SK-N-SH treated with all-trans-retinoic acid at 6 μM for 48 hours (cell line): Measurements from ENCODE around the gene GRID1.

ENCODE experiments used
- ATAC-seq: fragments of 200-7000 bp; cut with Tn5 transposase; 3 replicates; pipeline ENCODE4 v1.9.1; 2020; ENCODE audit warnings: mild to moderate bottlenecking, moderate library complexity
- BACH2 ChIP-seq: fragments of 250-450 bp; sonication (Bioruptor Pico); IDR thresholded peaks from 2 replicates; pipeline ENCODE4 v1.9.0; 2021; ENCODE audit warnings: mild to moderate bottlenecking, borderline replicate concordance
- ESRRG ChIP-seq: fragments of 250-450 bp; sonication (Bioruptor Pico); IDR thresholded peaks from 2 replicates; pipeline ENCODE4 v1.6.1; 2021; ENCODE audit warnings: mild to moderate bottlenecking
- GLIS3 ChIP-seq: fragments of 250-450 bp; sonication (Bioruptor Pico); IDR thresholded peaks from 2 replicates; pipeline ENCODE4 v1.5.0; 2020; ENCODE audit warnings: mild to moderate bottlenecking, moderate library complexity
- ISL1 ChIP-seq: fragments of 250-450 bp; sonication (Bioruptor Pico); IDR thresholded peaks from 2 replicates; pipeline ENCODE4 v2.1.2; 2022; ENCODE audit warnings: mild to moderate bottlenecking, moderate library complexity
- OSR1 ChIP-seq: fragments of 250-450 bp; sonication (Bioruptor Pico); IDR thresholded peaks from 2 replicates; pipeline ENCODE4 v1.8.0; 2022; ENCODE audit warnings: moderate library complexity, mild to moderate bottlenecking, inconsistent platforms
- PPARA ChIP-seq: fragments of 250-450 bp; sonication (Bioruptor Pico); IDR thresholded peaks from 2 replicates; pipeline ENCODE4 v1.5.0; 2020; ENCODE audit warnings: mild to moderate bottlenecking, borderline replicate concordance
- RARB ChIP-seq: fragments of 250-450 bp; sonication (Bioruptor Pico); IDR thresholded peaks from 2 replicates; pipeline ENCODE4 v1.8.0; 2021; ENCODE audit warnings: mild to moderate bottlenecking, moderate library complexity
- SNAI2 ChIP-seq: fragments of 250-450 bp; sonication (Bioruptor Pico); IDR thresholded peaks from 2 replicates; pipeline ENCODE4 v1.5.0; 2020; ENCODE audit warnings: mild to moderate bottlenecking, moderate library complexity
- TOX ChIP-seq: fragments of 250-450 bp; sonication (Bioruptor Pico); IDR thresholded peaks from 2 replicates; pipeline ENCODE4 v1.8.0; 2021; ENCODE audit warnings: mild to moderate bottlenecking, moderate library complexity, borderline replicate concordance
- ZC3H10 ChIP-seq: fragments of 250-450 bp; sonication (Bioruptor Pico); IDR thresholded peaks from 2 replicates; pipeline ENCODE4 v1.5.1; 2021; ENCODE audit warnings: mild to moderate bottlenecking, moderate library complexity
- ZFP3 ChIP-seq: fragments of 250-450 bp; sonication (Bioruptor Pico); IDR thresholded peaks from 2 replicates; pipeline ENCODE4 v1.5.0; 2020; ENCODE audit warnings: mild to moderate bottlenecking, moderate library complexity
- ZFP30 ChIP-seq: fragments of 450-650 bp; formaldehyde crosslinking; IDR thresholded peaks from 2 replicates; pipeline ENCODE4 v1.5.0; 2022; ENCODE audit warnings: mild to moderate bottlenecking, moderate library complexity
- ZNF565 ChIP-seq: fragments of 450-650 bp; formaldehyde crosslinking; conservative IDR thresholded peaks from 2 replicates; pipeline ENCODE4 v1.5.0; 2020; ENCODE audit warnings: low read depth, mild to moderate bottlenecking, moderate library complexity
- ZNF70 ChIP-seq: fragments of 450-650 bp; formaldehyde crosslinking; IDR thresholded peaks from 2 replicates; pipeline ENCODE4 v1.5.0; 2020; ENCODE audit warnings: mild to moderate bottlenecking, moderate library complexity
- ZNF8 ChIP-seq: fragments of 450-650 bp; formaldehyde crosslinking; IDR thresholded peaks from 2 replicates; pipeline ENCODE4 v1.5.0; 2020; ENCODE audit warnings: mild to moderate bottlenecking, moderate library complexity
- TF ChIP-seq, protein P1 (sequence below): fragments of 250-450 bp; sonication (Bioruptor Pico); IDR thresholded peaks from 2 replicates; pipeline ENCODE4 v1.5.1; 2021; ENCODE audit warnings: mild to moderate bottlenecking, moderate library complexity
- TF ChIP-seq, protein P2 (sequence below): fragments of 250-450 bp; sonication (Bioruptor Pico); IDR thresholded peaks from 2 replicates; pipeline ENCODE4 v1.8.0; 2021; ENCODE audit warnings: low read depth, mild to moderate bottlenecking, moderate library complexity, borderline replicate concordance
- TF ChIP-seq, protein P3 (sequence below): fragments of 250-450 bp; sonication (Bioruptor Pico); IDR thresholded peaks from 2 replicates; pipeline ENCODE4 v1.5.0; 2020; ENCODE audit warnings: mild to moderate bottlenecking, moderate library complexity
- TF ChIP-seq, protein P4 (sequence below): fragments of 250-450 bp; sonication (Bioruptor Pico); IDR thresholded peaks from 2 replicates; pipeline ENCODE4 v1.5.1; 2020; ENCODE audit warnings: low read depth, mild to moderate bottlenecking, moderate library complexity

Gene GRID1

DNA sequence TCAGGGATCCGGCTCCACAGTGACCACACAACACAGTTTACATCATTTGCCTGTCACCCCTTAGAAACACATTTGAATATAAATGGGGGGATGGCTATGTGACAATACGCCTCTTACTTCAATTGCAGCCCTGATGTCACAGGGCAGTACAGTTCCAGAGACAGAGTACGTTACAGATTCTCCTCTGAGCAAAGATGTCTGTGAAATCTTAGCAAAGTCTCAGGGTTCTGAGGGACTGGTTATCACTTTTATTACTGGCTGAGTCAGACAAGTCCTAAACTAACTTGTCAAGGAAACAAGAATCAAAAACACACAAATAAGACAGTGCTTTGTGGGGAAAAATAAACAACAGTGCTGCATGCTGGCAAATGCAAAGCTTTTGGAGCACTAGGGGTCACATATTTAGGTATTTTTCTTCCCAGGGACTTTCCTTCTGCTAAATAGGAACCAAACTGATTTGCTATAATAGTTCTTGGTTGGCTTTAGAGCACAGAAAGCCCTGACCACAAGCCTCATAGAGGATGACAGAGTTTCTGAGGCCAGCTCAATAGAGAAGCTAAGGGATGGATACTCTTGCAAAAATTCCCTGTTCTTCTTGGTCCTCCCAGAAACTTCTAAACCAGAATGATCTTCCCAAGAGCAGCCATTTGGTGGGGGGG, 501.6 kb downstream of the GRID1 start:
- TF ChIP-seq ZNF8 (CRISPR knock-in tag): no peak
- ATAC-seq: no peak

DNA sequence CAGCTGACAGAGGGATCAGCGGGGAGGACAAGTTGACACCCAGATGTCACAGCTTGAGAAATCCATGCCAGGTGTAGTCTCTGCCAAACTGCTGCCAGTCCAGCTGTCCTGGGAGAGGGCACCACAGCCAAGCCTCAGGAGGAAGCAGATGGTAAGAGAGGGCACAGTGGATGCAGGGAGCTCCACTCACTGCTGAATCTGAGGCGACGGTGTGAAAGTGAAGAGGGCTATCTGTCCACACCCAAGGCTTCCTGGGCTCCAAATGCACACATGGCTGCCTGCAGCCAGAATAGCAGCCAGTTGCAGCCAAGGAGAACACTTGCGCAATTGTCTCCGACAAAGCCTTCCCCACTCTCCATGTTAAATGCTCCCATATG, 502.4 kb downstream of the GRID1 start:
- no peak for TF ChIP-seq TOX
- TF ChIP-seq ZNF565 (CRISPR knock-in tag): no peak
- TF ChIP-seq GLIS3 (CRISPR knock-in tag): no peak
- no peak for TF ChIP-seq RARB
- TF ChIP-seq, protein P1, sequence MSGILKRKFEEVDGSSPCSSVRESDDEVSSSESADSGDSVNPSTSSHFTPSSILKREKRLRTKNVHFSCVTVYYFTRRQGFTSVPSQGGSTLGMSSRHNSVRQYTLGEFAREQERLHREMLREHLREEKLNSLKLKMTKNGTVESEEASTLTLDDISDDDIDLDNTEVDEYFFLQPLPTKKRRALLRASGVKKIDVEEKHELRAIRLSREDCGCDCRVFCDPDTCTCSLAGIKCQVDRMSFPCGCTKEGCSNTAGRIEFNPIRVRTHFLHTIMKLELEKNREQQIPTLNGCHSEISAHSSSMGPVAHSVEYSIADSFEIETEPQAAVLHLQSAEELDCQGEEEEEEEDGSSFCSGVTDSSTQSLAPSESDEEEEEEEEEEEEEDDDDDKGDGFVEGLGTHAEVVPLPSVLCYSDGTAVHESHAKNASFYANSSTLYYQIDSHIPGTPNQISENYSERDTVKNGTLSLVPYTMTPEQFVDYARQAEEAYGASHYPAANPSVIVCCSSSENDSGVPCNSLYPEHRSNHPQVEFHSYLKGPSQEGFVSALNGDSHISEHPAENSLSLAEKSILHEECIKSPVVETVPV (CRISPR knock-in tag): no peak
- no peak for TF ChIP-seq SNAI2 (CRISPR knock-in tag)
- TF ChIP-seq BACH2: no peak
- no peak for ATAC-seq

DNA sequence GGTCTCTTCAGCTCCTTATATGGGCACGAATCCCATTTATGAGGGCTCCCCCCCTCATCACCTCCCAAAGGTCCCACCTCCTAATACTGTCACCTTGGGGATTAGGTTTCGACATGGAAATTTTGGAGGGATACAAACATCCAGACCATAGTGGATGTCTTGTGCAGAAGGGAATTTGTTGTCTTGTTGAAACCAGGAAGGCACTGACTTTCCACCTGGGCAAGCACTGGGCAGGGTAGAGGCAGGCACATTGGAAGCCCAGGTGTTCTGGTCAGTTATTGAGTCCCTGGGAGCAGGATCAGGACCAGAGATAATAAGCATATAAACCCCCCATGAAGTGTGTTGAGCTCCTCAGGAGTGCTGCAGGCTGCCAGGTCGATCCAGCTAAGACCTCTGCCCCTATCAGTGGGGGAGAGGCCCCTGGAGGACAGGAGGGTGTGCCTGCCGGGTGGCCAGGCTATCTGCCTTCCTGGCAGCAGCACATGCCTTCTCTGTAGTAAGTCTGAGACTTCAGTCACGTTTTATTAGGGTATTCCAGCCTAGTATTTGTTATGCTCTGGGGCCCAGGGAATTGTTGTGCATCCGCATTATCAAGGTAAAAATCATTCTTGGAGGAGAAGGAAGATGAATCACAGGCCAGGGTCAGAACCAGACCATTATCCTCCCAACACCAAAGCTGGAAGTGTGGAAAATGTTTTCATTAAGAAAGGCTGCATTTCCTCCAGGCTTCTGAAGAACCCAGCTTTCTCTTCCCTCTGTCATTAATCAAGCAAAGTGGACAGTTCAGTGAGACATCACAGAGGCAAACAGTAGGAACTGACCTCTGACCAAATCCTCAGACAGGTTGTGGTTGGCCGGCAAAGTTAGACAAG, 503.1 kb downstream of the GRID1 start:
- TF ChIP-seq ZNF8 (CRISPR knock-in tag): no peak
- no peak for TF ChIP-seq ZC3H10 (CRISPR knock-in tag)
- TF ChIP-seq, protein P2, sequence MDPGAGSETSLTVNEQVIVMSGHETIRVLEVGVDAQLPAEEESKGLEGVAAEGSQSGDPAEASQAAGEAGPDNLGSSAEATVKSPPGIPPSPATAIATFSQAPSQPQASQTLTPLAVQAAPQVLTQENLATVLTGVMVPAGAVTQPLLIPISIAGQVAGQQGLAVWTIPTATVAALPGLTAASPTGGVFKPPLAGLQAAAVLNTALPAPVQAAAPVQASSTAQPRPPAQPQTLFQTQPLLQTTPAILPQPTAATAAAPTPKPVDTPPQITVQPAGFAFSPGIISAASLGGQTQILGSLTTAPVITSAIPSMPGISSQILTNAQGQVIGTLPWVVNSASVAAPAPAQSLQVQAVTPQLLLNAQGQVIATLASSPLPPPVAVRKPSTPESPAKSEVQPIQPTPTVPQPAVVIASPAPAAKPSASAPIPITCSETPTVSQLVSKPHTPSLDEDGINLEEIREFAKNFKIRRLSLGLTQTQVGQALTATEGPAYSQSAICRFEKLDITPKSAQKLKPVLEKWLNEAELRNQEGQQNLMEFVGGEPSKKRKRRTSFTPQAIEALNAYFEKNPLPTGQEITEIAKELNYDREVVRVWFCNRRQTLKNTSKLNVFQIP (CRISPR knock-in tag): no peak
- TF ChIP-seq ISL1 (CRISPR knock-in tag): no peak
- no peak for TF ChIP-seq ZFP3 (CRISPR knock-in tag)
- TF ChIP-seq RARB: no peak
- TF ChIP-seq ZFP30 (CRISPR knock-in tag): no peak
- TF ChIP-seq, protein P3, sequence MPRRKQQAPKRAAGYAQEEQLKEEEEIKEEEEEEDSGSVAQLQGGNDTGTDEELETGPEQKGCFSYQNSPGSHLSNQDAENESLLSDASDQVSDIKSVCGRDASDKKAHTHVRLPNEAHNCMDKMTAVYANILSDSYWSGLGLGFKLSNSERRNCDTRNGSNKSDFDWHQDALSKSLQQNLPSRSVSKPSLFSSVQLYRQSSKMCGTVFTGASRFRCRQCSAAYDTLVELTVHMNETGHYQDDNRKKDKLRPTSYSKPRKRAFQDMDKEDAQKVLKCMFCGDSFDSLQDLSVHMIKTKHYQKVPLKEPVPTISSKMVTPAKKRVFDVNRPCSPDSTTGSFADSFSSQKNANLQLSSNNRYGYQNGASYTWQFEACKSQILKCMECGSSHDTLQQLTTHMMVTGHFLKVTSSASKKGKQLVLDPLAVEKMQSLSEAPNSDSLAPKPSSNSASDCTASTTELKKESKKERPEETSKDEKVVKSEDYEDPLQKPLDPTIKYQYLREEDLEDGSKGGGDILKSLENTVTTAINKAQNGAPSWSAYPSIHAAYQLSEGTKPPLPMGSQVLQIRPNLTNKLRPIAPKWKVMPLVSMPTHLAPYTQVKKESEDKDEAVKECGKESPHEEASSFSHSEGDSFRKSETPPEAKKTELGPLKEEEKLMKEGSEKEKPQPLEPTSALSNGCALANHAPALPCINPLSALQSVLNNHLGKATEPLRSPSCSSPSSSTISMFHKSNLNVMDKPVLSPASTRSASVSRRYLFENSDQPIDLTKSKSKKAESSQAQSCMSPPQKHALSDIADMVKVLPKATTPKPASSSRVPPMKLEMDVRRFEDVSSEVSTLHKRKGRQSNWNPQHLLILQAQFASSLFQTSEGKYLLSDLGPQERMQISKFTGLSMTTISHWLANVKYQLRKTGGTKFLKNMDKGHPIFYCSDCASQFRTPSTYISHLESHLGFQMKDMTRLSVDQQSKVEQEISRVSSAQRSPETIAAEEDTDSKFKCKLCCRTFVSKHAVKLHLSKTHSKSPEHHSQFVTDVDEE: no peak
- no peak for TF ChIP-seq GLIS3 (CRISPR knock-in tag)
- no peak for TF ChIP-seq ESRRG (CRISPR knock-in tag)
- TF ChIP-seq, protein P1 (CRISPR knock-in tag): no peak
- no peak for TF ChIP-seq SNAI2 (CRISPR knock-in tag)
- TF ChIP-seq OSR1 (CRISPR knock-in tag): no peak
- TF ChIP-seq PPARA (CRISPR knock-in tag): no peak
- ATAC-seq: no peak

DNA sequence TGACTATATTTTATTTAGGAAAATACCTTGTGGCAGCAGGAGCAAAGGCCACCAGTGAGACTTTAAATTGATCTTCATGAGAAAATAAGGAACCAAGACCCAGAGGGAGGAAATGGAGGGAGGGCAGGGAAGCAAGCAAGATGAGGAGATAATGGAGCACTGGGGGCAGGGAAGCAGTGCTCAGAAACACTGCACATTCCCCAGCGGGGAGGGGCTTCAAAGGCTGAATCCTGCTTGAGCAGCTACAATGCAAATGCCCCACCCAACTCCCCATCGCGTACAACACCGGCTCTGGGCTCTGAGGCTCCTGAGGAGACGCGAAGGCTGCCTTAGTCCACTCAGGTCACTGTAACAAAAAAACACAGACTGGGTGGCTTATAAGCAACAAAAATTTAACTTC, 503.8 kb downstream of the GRID1 start:
- ATAC-seq: no peak
- TF ChIP-seq OSR1 (CRISPR knock-in tag) (no peak), ZFP3 (CRISPR knock-in tag) (no peak), ZC3H10 (CRISPR knock-in tag) (no peak), PPARA (CRISPR knock-in tag) (no peak), BACH2 (no peak), ZNF565 (CRISPR knock-in tag) (no peak), ZNF70 (CRISPR knock-in tag) (no peak), RARB (no peak), GLIS3 (CRISPR knock-in tag) (no peak), SNAI2 (CRISPR knock-in tag) (no peak)
- TF ChIP-seq, protein P3: no peak
- TF ChIP-seq, protein P4, sequence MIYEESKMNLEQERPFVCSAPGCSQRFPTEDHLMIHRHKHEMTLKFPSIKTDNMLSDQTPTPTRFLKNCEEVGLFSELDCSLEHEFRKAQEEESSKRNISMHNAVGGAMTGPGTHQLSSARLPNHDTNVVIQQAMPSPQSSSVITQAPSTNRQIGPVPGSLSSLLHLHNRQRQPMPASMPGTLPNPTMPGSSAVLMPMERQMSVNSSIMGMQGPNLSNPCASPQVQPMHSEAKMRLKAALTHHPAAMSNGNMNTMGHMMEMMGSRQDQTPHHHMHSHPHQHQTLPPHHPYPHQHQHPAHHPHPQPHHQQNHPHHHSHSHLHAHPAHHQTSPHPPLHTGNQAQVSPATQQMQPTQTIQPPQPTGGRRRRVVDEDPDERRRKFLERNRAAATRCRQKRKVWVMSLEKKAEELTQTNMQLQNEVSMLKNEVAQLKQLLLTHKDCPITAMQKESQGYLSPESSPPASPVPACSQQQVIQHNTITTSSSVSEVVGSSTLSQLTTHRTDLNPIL: no peak
- TF ChIP-seq, protein P2 (CRISPR knock-in tag): no peak
